ENCODE measurements around the gene GUCY1A2. TPM values are rescaled to one million over a fixed set of nuclear protein-coding genes. Genes with fewer than 3 reads are reported as not detected.
"Not testable (repeated sequence)": the region's sequence is repeated elsewhere in the genome, so short reads cannot be mapped to it uniquely, and the experiment has no call there.

GUCY1A2 gene
- total and polyA plus RNA-seq, 12 donors = 0.68 to 18.5 (median 8.1) TPM

DNA sequence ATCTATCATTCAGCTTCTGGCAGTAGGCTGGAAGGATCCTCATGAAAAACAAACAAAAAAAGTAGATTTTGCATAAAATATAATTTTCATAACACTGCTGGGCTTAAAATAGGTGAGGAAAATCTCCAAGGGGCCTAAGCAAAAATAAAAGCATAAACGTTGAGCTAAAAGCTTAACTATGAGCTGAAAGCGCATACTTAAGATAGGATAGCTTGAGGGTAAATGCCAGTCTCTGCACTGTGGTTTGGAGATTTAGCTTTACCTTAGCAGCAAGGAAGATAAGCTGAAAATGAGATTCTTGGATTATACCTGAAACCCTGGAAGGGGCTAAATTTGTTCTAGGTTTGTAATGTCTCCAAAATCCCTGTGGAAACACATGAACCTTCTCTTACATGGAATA lies 183.7 kb downstream of the GUCY1A2 start:
- no peak for DNase-seq
- ATAC-seq = no peak
- H3K27ac ChIP-seq = no peak overlapping the region
- H3K4me3 ChIP-seq = no peak overlapping the region
- no peaks in the 10 kb centered on the region for H3K36me3 ChIP-seq
- WGBS, 2 donors = 64 to 70% methylated on average over 2 of the region's 2 CpGs
- TF ChIP-seq CTCF (IDR thresholded peaks at IDR 0.05) = no peak
- H3K4me1 ChIP-seq = no peaks in the 10 kb centered on the region
- intact Hi-C loops (cut with DNase I) = no loop called here
- peaks cover 0 to 2% (median 0%) of the 10 kb centered on the region in 11 donors for H3K9me3 ChIP-seq
- no peaks in the 10 kb centered on the region for H3K27me3 ChIP-seq

DNA sequence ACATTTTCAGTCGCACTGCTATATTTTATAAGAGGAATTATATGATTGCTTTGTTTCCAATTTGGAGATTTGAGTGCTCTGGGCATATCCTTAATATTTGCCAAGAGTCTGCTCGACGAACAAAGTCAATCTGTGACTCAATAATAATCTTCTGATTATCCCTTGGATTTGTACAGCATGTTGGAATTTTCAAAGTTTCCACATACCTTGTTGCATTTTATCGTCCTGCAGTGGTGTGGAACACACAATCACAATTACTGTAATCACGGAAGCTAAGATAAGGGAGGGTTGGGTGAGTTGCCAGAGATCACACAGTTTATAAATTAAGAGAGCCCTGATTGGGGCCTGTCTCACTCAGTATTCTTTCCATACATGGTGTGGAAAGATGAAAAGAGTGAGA lies 189.3 kb downstream of the GUCY1A2 start:
- 64 to 71% methylated on average over 5 of the region's 5 CpGs for WGBS, 2 donors
- intact Hi-C loops (cut with DNase I) = no loop called here
- no peak for TF ChIP-seq CTCF (IDR thresholded peaks at IDR 0.05)
- H3K4me3 ChIP-seq = no peak overlapping the region
- peaks cover 0 to 9% (median 0%) of the 10 kb centered on the region in 11 donors for H3K9me3 ChIP-seq
- no peak overlapping the region for H3K27ac ChIP-seq
- ATAC-seq (no peak), DNase-seq (no peak)
- no peaks in the 10 kb centered on the region for H3K27me3 ChIP-seq
- H3K36me3 ChIP-seq = no peaks in the 10 kb centered on the region
- no peaks in the 10 kb centered on the region for H3K4me1 ChIP-seq

GRCh38 chr11:106828576-106828975 lies 189.7 kb downstream of the GUCY1A2 start:
- no peak for TF ChIP-seq CTCF (IDR thresholded peaks at IDR 0.05)
- no peak for DNase-seq
- intact Hi-C loops (cut with DNase I) = no loop called here
- H3K27me3 ChIP-seq = no peaks in the 10 kb centered on the region
- WGBS, 2 donors = 68 to 72% methylated on average over 3 of the region's 3 CpGs
- no peak overlapping the region for H3K27ac ChIP-seq
- H3K4me1 ChIP-seq = no peaks in the 10 kb centered on the region
- H3K36me3 ChIP-seq = no peaks in the 10 kb centered on the region
- ATAC-seq = no peak
- H3K9me3 ChIP-seq = peaks cover 0 to 9% (median 0%) of the 10 kb centered on the region in 11 donors
- H3K4me3 ChIP-seq = no peak overlapping the region

DNA sequence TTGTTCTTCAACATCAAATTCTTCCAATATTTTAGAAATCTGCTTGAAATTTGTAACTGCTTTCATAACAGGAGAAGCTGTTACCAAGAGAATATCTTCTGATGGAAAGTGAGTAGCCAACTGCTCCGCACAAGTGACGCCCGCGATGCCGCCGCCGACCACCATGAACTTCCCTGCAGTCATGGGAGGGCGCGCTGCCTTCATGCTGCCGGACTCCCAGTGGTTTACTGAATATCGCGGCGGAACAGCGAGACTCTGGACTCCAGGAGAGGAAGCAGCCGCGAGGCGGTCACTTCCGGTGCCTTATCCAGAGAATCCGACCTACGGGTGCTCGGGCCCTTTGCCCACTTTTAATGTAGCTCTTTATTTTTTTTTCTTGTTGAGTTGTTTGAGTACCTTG lies 190.6 kb downstream of the GUCY1A2 start:
- intact Hi-C loops (cut with DNase I) = no loop called here
- H3K4me1 ChIP-seq = no peaks in the 10 kb centered on the region
- no peak overlapping the region for H3K27ac ChIP-seq
- H3K27me3 ChIP-seq = no peaks in the 10 kb centered on the region
- no peak for TF ChIP-seq CTCF (IDR thresholded peaks at IDR 0.05)
- WGBS, 2 donors = 96 to 98% methylated on average over 21 of the region's 21 CpGs
- no peaks in the 10 kb centered on the region for H3K36me3 ChIP-seq
- peaks cover 0 to 9% (median 0%) of the 10 kb centered on the region in 11 donors for H3K9me3 ChIP-seq
- no peak overlapping the region for H3K4me3 ChIP-seq
- ATAC-seq (no peak), DNase-seq (peak in 1 of 2 donors; percentile 8)

DNA sequence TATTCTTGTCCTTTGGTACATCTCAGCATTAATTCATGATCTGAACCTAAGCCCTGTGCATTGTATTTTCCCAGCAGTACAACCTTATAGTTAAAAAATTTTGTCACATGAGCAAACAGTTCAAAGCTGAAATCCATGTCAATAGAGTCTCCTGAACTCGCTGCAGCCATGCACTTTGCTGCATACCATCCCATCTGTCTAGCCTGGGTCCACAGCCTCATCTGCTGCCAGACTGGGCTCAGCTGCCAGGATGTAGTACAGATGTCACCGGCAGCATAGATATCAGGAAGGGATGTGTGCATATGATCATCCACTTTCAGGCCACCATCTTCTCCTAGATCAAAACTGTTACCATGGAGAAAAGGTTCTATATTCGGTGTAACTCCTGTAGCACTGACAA lies 191.7 kb downstream of the GUCY1A2 start:
- WGBS, 2 donors = 84 to 87% methylated on average over 3 of the region's 3 CpGs

More for the DNA sequence above, 191.7 kb downstream of the GUCY1A2 start:
- intact Hi-C loops (cut with DNase I); ATAC-seq; H3K27ac ChIP-seq; H3K27me3 ChIP-seq; H3K4me3 ChIP-seq; H3K9me3 ChIP-seq; H3K4me1 ChIP-seq; H3K36me3 ChIP-seq; DNase-seq: not testable (repeated sequence)
